ENCODE results near the gene POLH. TPM values are rescaled to one million over a fixed set of nuclear protein-coding genes. Genes with fewer than 3 reads are reported as not detected.

The POLH gene
- total and polyA plus RNA-seq, 4 experiments from 2014 or later: 8.2 to 31.9 (median 25.1) TPM

DNA sequence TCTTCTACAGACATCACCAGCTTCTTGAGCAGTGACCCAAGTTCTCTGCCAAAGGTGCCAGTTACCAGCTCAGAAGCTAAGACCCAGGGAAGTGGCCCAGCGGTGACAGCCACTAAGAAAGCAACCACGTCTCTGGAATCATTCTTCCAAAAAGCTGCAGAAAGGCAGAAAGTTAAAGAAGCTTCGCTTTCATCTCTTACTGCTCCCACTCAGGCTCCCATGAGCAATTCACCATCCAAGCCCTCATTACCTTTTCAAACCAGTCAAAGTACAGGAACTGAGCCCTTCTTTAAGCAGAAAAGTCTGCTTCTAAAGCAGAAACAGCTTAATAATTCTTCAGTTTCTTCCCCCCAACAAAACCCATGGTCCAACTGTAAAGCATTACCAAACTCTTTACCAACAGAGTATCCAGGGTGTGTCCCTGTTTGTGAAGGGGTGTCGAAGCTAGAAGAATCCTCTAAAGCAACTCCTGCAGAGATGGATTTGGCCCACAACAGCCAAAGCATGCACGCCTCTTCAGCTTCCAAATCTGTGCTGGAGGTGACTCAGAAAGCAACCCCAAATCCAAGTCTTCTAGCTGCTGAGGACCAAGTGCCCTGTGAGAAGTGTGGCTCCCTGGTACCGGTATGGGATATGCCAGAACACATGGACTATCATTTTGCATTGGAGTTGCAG is 37.9 kb downstream of the POLH start:
- H3K27me3 Mint-ChIP-seq: no peaks in the 10 kb centered on the region
- no peaks in the 10 kb centered on the region for H3K9me3 ChIP-seq (ENCODE audit: control insufficient read depth in 1 of 2, low read length in 2 of 2)
- H3K27ac ChIP-seq (ENCODE audit: low read depth, low read length): no peak overlapping the region
- intact Hi-C loops (cut with micrococcal nuclease): no loop called here
- H3K4me3 ChIP-seq (ENCODE audit: low read length in 2 of 2): no peak overlapping the region
- H3K27me3 ChIP-seq (ENCODE audit: insufficient read depth, low read length): no peaks in the 10 kb centered on the region
- peaks cover 30% of the 10 kb centered on the region for H3K36me3 ChIP-seq (ENCODE audit: insufficient read depth, low read length)
- ChIA-PET CTCF (ENCODE audit: partially characterized antibody) (interaction anchor here (0.6 to 1.6 kb wide), 3 partner anchors 25 to 514 kb away, joined by 3 to 4 read pairs (median 3); no protein-coding TSS in a partner anchor), POLR2A (ENCODE audit: partially characterized antibody) (interaction anchor here (0.7 kb wide), 1 partner anchor 22 kb away, joined by 4 read pairs; the partner anchor contains the start of gene MAD2L1BP)
- peaks cover 12 to 34% of the 10 kb centered on the region in 2 donors for H3K36me3 Mint-ChIP-seq
- peaks cover 0 to 2% (median under 1%) of the 10 kb centered on the region in 4 donors for H3K4me1 Mint-ChIP-seq
- H3K4me1 ChIP-seq (ENCODE audit: insufficient read depth, low read length): no peaks in the 10 kb centered on the region
- no peak overlapping the region for H3K4me3 Mint-ChIP-seq
- no peaks in the 10 kb centered on the region for H3K9me3 Mint-ChIP-seq
- no peak for DNase-seq
- H3K27ac Mint-ChIP-seq: peak overlapping the region in 1 of 7 donors; percentile 48

- no peak overlapping the region for H3K4me3 ChIP-seq (ENCODE audit: low read length in 2 of 2)
- no peak for DNase-seq
- ChIA-PET POLR2A (ENCODE audit: partially characterized antibody) (no interaction called here), CTCF (ENCODE audit: partially characterized antibody) (interaction anchor here (1.5 to 1.6 kb wide), 2 partner anchors 8 to 31 kb away, joined by 4 to 6 read pairs; no protein-coding TSS in a partner anchor)
- intact Hi-C loops (cut with micrococcal nuclease): no loop called here
- Mint-ChIP-seq H3K4me1 (no peaks in the 10 kb centered on the region), H3K27me3 (no peaks in the 10 kb centered on the region), H3K27ac (no peak overlapping the region), H3K36me3 (peaks cover 12 to 34% of the 10 kb centered on the region in 2 donors), H3K4me3 (no peak overlapping the region), H3K9me3 (no peaks in the 10 kb centered on the region)
- no peak overlapping the region for H3K27ac ChIP-seq (ENCODE audit: low read depth, low read length)
- H3K36me3 ChIP-seq (ENCODE audit: insufficient read depth, low read length): peaks cover 31% of the 10 kb centered on the region
- H3K9me3 ChIP-seq (ENCODE audit: control insufficient read depth in 1 of 2, low read length in 2 of 2): no peaks in the 10 kb centered on the region
- no peaks in the 10 kb centered on the region for H3K4me1 ChIP-seq (ENCODE audit: insufficient read depth, low read length)
- H3K27me3 ChIP-seq (ENCODE audit: insufficient read depth, low read length): no peaks in the 10 kb centered on the region
Measured at GRCh38 chr6:43614396-43614730, 38.4 kb downstream of the POLH start.

- Mint-ChIP-seq H3K36me3 (peaks cover 10 to 37% of the 10 kb centered on the region in 2 donors), H3K27me3 (no peaks in the 10 kb centered on the region), H3K4me3 (no peak overlapping the region), H3K27ac (peak overlapping the region in 2 of 7 donors; percentile 15 to 42), H3K9me3 (no peaks in the 10 kb centered on the region), H3K4me1 (no peaks in the 10 kb centered on the region)
- Histone ChIP-seq H3K36me3 (ENCODE audit: insufficient read depth, low read length) (peaks cover 40% of the 10 kb centered on the region), H3K9me3 (ENCODE audit: control insufficient read depth in 1 of 2, low read length in 2 of 2) (no peaks in the 10 kb centered on the region), H3K27ac (ENCODE audit: low read depth, low read length) (no peak overlapping the region), H3K27me3 (ENCODE audit: insufficient read depth, low read length) (no peaks in the 10 kb centered on the region), H3K4me3 (ENCODE audit: low read length in 2 of 2) (no peak overlapping the region), H3K4me1 (ENCODE audit: insufficient read depth, low read length) (no peaks in the 10 kb centered on the region)
- DNase-seq: no peak
- POLR2A ChIA-PET (ENCODE audit: partially characterized antibody): interaction anchor here (1.3 to 4.2 kb wide), 2 partner anchors 10 to 13 kb away, joined by 4 to 15 read pairs; partner anchors contain the start of gene GTPBP2
- CTCF ChIA-PET (ENCODE audit: partially characterized antibody): interaction anchor here (1.3 to 1.4 kb wide), 2 partner anchors 9 to 12 kb away, joined by 3 to 12 read pairs; partner anchors contain the start of gene GTPBP2
- intact Hi-C loops (cut with micrococcal nuclease): no loop called here
Measured at GRCh38 chr6:43616725-43617472, 40.9 kb downstream of the POLH start.

DNA sequence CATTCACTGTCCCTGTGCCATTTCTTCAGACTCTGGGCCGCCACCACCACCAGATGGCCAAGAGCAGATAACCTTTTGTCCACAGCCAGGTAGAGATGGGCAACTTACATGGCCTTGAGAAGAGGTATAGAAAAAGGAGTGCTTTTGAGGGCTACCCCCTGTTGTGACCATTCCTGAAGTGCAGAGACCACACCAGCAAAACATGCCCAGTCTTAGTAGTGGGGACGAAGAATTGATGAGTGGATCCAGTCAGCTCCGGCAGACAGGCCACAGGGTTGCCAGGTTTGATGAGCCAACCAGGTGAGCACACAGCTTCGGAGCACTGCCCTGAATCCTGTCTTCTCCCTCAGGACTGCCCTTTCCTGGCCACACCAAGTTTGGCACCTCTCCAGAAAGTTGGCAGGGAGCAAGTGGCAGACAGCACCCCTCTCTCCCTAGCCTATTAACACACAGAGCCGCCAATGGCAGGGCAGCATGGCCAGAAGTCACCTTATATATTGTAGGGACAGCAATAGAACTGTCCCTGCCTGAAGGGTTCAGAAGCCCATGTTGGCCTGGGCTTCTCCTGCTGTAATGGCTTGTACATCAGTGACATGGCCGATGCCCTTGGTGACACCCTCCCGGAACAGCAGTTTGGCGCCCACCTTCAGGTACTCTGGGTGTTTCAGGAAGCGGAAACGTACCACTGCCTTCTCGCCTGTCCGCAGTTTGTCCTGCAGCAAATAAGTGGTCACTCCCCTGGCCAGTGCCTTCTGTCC is 45.3 kb downstream of the POLH start:
- Histone ChIP-seq H3K27ac (ENCODE audit: low read depth, low read length) (no peak overlapping the region), H3K9me3 (ENCODE audit: control insufficient read depth in 1 of 2, low read length in 2 of 2) (no peaks in the 10 kb centered on the region), H3K36me3 (ENCODE audit: insufficient read depth, low read length) (peaks cover 63% of the 10 kb centered on the region), H3K4me1 (ENCODE audit: insufficient read depth, low read length) (peaks cover 2% of the 10 kb centered on the region), H3K27me3 (ENCODE audit: insufficient read depth, low read length) (no peaks in the 10 kb centered on the region), H3K4me3 (ENCODE audit: low read length in 2 of 2) (no peak overlapping the region)
- H3K36me3 Mint-ChIP-seq: peaks cover 24 to 53% of the 10 kb centered on the region in 2 donors
- no peak overlapping the region for H3K4me3 Mint-ChIP-seq
- H3K27ac Mint-ChIP-seq: peak overlapping the region in 2 of 7 donors; percentile 52 to 60
- H3K27me3 Mint-ChIP-seq: no peaks in the 10 kb centered on the region
- ChIA-PET CTCF (ENCODE audit: partially characterized antibody) (interaction anchor here (1.2 to 2.2 kb wide), 2 partner anchors 13 kb away, joined by 4 to 9 read pairs; no protein-coding TSS in a partner anchor), POLR2A (ENCODE audit: partially characterized antibody) (interaction anchor here (4.2 kb wide), 1 partner anchor 8 kb away, joined by 15 read pairs; the partner anchor contains the start of gene GTPBP2)
- intact Hi-C loops (cut with micrococcal nuclease): no loop called here
- no peaks in the 10 kb centered on the region for H3K9me3 Mint-ChIP-seq
- peaks cover under 1 to 6% (median 4%) of the 10 kb centered on the region in 4 donors for H3K4me1 Mint-ChIP-seq
- DNase-seq: no peak

- peaks cover 5 to 11% (median 8%) of the 10 kb centered on the region in 4 donors for H3K4me1 Mint-ChIP-seq
- Histone ChIP-seq H3K4me3 (ENCODE audit: low read length in 2 of 2) (no peak overlapping the region), H3K27me3 (ENCODE audit: insufficient read depth, low read length) (no peaks in the 10 kb centered on the region), H3K36me3 (ENCODE audit: insufficient read depth, low read length) (peaks cover 65% of the 10 kb centered on the region), H3K9me3 (ENCODE audit: control insufficient read depth in 1 of 2, low read length in 2 of 2) (no peaks in the 10 kb centered on the region), H3K27ac (ENCODE audit: low read depth, low read length) (no peak overlapping the region), H3K4me1 (ENCODE audit: insufficient read depth, low read length) (peaks cover 6% of the 10 kb centered on the region)
- no peak for DNase-seq
- intact Hi-C loops (cut with micrococcal nuclease): no loop called here
- no peak overlapping the region for H3K27ac Mint-ChIP-seq
- no peak overlapping the region for H3K4me3 Mint-ChIP-seq
- peaks cover 25 to 57% of the 10 kb centered on the region in 2 donors for H3K36me3 Mint-ChIP-seq
- no peaks in the 10 kb centered on the region for H3K27me3 Mint-ChIP-seq
- POLR2A ChIA-PET (ENCODE audit: partially characterized antibody): no interaction called here
- no peaks in the 10 kb centered on the region for H3K9me3 Mint-ChIP-seq
- CTCF ChIA-PET (ENCODE audit: partially characterized antibody): interaction anchor here (1.2 kb wide), 1 partner anchor 14 kb away, joined by 4 read pairs; no protein-coding TSS in a partner anchor
Measured at GRCh38 chr6:43621836-43622180, 45.8 kb downstream of the POLH start.

GRCh38 chr6:43622541-43622940 is 46.6 kb downstream of the POLH start:
- Mint-ChIP-seq H3K36me3 (peaks cover 28 to 61% of the 10 kb centered on the region in 2 donors), H3K27ac (peak overlapping the region in 1 of 7 donors; percentile 50), H3K27me3 (no peaks in the 10 kb centered on the region), H3K9me3 (no peaks in the 10 kb centered on the region), H3K4me1 (peaks cover 11 to 19% (median 15%) of the 10 kb centered on the region in 4 donors), H3K4me3 (no peak overlapping the region)
- H3K9me3 ChIP-seq (ENCODE audit: control insufficient read depth in 1 of 2, low read length in 2 of 2): no peaks in the 10 kb centered on the region
- no peak for DNase-seq
- intact Hi-C loops (cut with micrococcal nuclease): no loop called here
- no peak overlapping the region for H3K27ac ChIP-seq (ENCODE audit: low read depth, low read length)
- CTCF ChIA-PET (ENCODE audit: partially characterized antibody): interaction anchor here (1.2 kb wide), 1 partner anchor 15 kb away, joined by 4 read pairs; no protein-coding TSS in a partner anchor
- POLR2A ChIA-PET (ENCODE audit: partially characterized antibody): no interaction called here
- H3K36me3 ChIP-seq (ENCODE audit: insufficient read depth, low read length): peaks cover 65% of the 10 kb centered on the region
- no peak overlapping the region for H3K4me3 ChIP-seq (ENCODE audit: low read length in 2 of 2)
- no peaks in the 10 kb centered on the region for H3K27me3 ChIP-seq (ENCODE audit: insufficient read depth, low read length)
- H3K4me1 ChIP-seq (ENCODE audit: insufficient read depth, low read length): peaks cover 14% of the 10 kb centered on the region
